Common myeloid progenitor, CD34-positive (primary cell): Measurements from ENCODE around the gene ZFHX3.
A peak's percentile ranks its signal among the peaks of the same experiment; 100 is the strongest.

ENCODE experiments used
- CTCF ChIA-PET: fragments of 350-600 bp; sonication (Branson Sonifier 250); formaldehyde crosslinking; loops from one replicate; lab custom pipeline; 2021; ENCODE audit warnings: antibody characterized with exemption; lab: Charles Lee
- POLR2A ChIA-PET: fragments of 350-600 bp; sonication (Branson Sonifier 250); formaldehyde crosslinking; loops from one replicate; lab custom pipeline; 2021; ENCODE audit warnings: antibody characterized with exemption; lab: Charles Lee
- DNase-seq, 3 donors: peaks; one replicate each; pipeline versions ENCODE4 v3.0.0 to v3.0.0-alpha.2; 2013
- H3K27ac ChIP-seq, 2 experiments: 1 replicate in 1 of 2; 2 replicates in 1 of 2; pipeline ENCODE4 v1.7.0; 2013; ENCODE audit warnings: inconsistent platforms in 2 of 2, low read length in 2 of 2, mild to moderate bottlenecking in 2 of 2, low read depth in 1 of 2, moderate library complexity in 1 of 2; ENCODE audit not compliant: severe bottlenecking in 2 of 2, insufficient read depth in 1 of 2, poor library complexity in 1 of 2
- H3K27me3 ChIP-seq, 5 experiments: replicated peaks in 2 of 5; 1 replicate in 3 of 5; 2 replicates in 2 of 5; pipeline versions ENCODE4 v1.6.1 to v1.7.0; 2013; ENCODE audit warnings: low read length in 4 of 5, mild to moderate bottlenecking in 2 of 5, moderate library complexity in 2 of 5, inconsistent platforms in 1 of 5; ENCODE audit not compliant: insufficient read depth in 5 of 5, control insufficient read depth in 4 of 5
- H3K36me3 ChIP-seq, 4 experiments: 1 replicate in 2 of 4; 2 replicates in 2 of 4; pipeline versions ENCODE4 v1.6.1 to v1.7.0; 2013; ENCODE audit warnings: low read length in 3 of 4, control low read depth in 1 of 4, mild to moderate bottlenecking in 1 of 4; ENCODE audit not compliant: control insufficient read depth in 4 of 4, insufficient read depth in 4 of 4
- H3K4me1 ChIP-seq, 4 experiments: 1 replicate in 3 of 4; 2 replicates in 1 of 4; pipeline versions ENCODE4 v1.6.1 to v1.7.1; 2013; ENCODE audit warnings: low read length in 3 of 4, mild to moderate bottlenecking in 3 of 4, control low read depth in 1 of 4, inconsistent platforms in 1 of 4, moderate library complexity in 1 of 4; ENCODE audit not compliant: control insufficient read depth in 4 of 4, insufficient read depth in 4 of 4; ENCODE audit errors: control extremely low read depth in 1 of 4
- H3K4me3 ChIP-seq, 7 experiments: 1 replicate in 4 of 7; 2 replicates in 3 of 7; pipeline versions ENCODE4 v1.5.1 to v1.7.0; 2013; ENCODE audit warnings: mild to moderate bottlenecking in 7 of 7, low read length in 6 of 7, moderate library complexity in 6 of 7, inconsistent platforms in 2 of 7, low read depth in 2 of 7, control low read depth in 1 of 7; ENCODE audit not compliant: insufficient read depth in 4 of 7, control insufficient read depth in 1 of 7; ENCODE audit errors: extremely low read depth in 1 of 7
- H3K9me3 ChIP-seq, 5 experiments: 1 replicate in 4 of 5; 2 replicates in 1 of 5; pipeline versions ENCODE4 v1.6.1 to v1.7.1; 2013; ENCODE audit warnings: low read length in 4 of 5, mild to moderate bottlenecking in 2 of 5, inconsistent platforms in 1 of 5, low read depth in 1 of 5, moderate library complexity in 1 of 5; ENCODE audit not compliant: control insufficient read depth in 4 of 5, insufficient read depth in 2 of 5; ENCODE audit errors: control extremely low read depth in 1 of 5
- WGBS: methylation state at CpG from one replicate; pipeline ENCODE4 v1.1.5; 2013; ENCODE audit not compliant: insufficient coverage; 5-methylcytosine and 5-hydroxymethylcytosine counted together

ZFHX3 gene

DNA sequence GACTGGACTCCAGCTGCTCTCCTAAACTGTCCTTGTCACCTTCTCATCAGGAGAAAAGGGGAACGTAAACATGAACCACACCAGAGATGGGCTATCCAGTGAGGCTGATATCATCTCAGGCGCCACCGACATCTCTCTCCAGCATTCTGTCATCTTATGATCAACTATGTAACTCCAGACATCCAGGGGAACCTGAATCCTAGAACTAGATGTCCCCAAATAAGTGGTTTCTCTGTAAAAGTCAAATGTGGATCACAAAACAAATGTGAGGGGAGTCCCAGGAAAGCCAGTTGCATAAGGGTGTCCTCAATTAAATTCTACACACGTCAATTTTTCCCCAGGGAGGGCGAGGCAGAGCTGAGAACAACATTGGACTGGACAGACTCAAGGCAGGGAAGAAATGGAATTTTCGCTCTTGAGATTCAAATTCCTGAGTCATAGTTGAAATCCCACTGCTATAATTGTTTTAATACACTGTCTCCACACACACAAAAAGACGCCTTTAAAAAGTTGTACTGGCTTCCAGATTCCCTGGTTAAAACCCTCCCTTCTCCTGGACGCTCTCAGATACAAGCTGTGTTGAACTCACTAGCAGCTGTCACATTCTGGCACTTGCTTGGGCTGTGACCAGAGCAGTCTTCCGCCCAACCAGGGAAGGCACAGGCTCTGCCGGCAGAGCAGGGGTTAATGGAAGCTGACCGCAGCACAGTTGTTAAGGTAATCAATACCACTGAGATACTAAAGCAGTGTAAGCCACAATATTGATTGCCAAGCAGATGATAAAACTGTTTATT lies 62.6 kb downstream of the ZFHX3 start:
- WGBS = 96% methylated on average over 8 of the region's 11 CpGs
- Histone ChIP-seq H3K9me3 (no peaks in the 10 kb centered on the region), H3K27me3 (no peaks in the 10 kb centered on the region), H3K27ac (no peak overlapping the region), H3K4me3 (no peak overlapping the region), H3K36me3 (no peaks in the 10 kb centered on the region), H3K4me1 (peaks cover 0 to 8% (median 5%) of the 10 kb centered on the region in 4 experiments)
- ChIA-PET CTCF (interaction anchor here (0.6 to 2.0 kb wide), 2 partner anchors 11 to 37 kb away, joined by 4 to 6 read pairs; no protein-coding TSS in a partner anchor), POLR2A (interaction anchor here (0.7 kb wide), 1 partner anchor 455 kb away, joined by 4 read pairs; no protein-coding TSS in a partner anchor)
- no peak for DNase-seq

DNA sequence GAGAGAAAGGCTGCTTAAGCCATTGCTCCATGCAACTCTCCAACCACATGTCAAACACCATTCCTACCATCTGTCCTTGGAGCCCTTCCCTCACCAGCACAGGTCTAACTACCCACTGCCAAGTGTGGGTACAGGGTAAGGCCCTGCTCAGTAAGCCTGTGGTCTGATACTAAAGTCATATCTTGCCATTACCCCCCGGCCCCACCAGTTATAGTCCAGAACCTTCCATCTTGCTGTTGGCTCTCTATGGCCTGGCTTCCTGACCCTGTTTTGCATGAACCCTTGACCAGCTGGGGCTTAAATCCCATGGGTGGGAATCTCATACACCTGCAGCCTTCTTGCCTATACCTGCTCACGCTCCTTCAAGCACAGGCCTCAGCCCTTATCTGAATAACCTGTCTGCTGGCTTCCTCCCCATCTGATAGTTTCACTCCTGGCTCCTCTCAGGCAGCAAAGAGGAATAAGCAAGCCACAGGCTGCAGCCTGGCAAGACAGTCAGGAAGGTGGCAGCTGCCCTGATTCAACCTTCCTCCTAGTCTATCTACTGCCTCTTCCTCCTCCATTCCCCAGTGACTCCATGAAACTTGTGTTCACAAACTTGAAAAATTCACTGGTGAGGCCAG lies 64.1 kb downstream of the ZFHX3 start:
- H3K4me1 ChIP-seq = no peaks in the 10 kb centered on the region
- POLR2A ChIA-PET = no interaction called here
- 84% methylated on average over 2 of the region's 2 CpGs for WGBS
- CTCF ChIA-PET = no interaction called here
- H3K9me3 ChIP-seq = no peaks in the 10 kb centered on the region
- H3K36me3 ChIP-seq = no peaks in the 10 kb centered on the region
- no peak overlapping the region for H3K4me3 ChIP-seq
- no peak overlapping the region for H3K27ac ChIP-seq
- no peaks in the 10 kb centered on the region for H3K27me3 ChIP-seq
- no peak for DNase-seq

DNA sequence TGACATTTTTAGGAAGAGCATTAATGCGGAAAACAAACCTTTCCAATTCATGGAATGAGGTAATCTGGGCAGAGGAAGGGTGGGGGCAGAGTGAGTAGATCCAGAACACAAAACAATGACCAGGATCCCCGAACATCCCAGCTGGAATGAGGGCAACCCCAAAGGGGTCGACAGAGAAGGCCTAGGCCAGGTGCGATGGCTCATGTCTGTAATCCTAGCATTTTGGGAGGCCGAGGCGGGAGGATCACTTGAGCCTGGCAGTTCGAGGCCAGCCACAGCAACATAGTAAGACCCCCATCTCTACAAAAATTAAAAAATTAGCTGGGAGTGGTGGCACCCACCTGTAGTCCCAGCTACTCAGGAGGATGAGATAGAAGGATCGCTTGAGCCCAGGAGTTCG lies 64.7 kb downstream of the ZFHX3 start:
- Histone ChIP-seq H3K36me3 (no peaks in the 10 kb centered on the region), H3K9me3 (no peaks in the 10 kb centered on the region), H3K27ac (no peak overlapping the region), H3K4me3 (no peak overlapping the region), H3K4me1 (peaks cover 0 to 3% (median 0%) of the 10 kb centered on the region in 4 experiments), H3K27me3 (no peaks in the 10 kb centered on the region)
- 100% methylated on average over 5 of the region's 9 CpGs for WGBS
- CTCF ChIA-PET = interaction anchor here (1.2 kb wide), 1 partner anchor 13 kb away, joined by 3 read pairs; no protein-coding TSS in a partner anchor
- DNase-seq = no peak
- POLR2A ChIA-PET = no interaction called here

DNA sequence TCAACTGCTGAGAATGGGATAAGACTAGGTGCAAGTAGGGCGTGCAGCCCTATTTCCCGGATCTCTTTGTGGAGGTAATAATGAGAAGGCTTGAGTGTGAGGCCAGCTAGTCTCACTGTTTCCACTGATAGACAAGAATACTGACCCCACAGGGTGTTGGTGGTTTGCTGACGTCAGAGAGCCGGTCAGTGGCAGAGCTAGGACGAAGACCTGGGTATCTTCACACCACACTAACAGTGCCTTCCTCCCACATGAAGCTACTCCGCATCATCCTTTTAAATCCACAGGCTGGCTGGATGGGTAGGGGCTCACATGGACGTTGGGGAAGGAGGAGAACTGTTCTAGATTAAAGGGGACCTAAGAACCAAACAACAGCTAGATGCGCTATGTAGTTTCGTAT lies 68.0 kb downstream of the ZFHX3 start:
- Histone ChIP-seq H3K4me1 (peaks cover 0 to 4% (median 0%) of the 10 kb centered on the region in 4 experiments), H3K27ac (no peak overlapping the region), H3K9me3 (no peaks in the 10 kb centered on the region), H3K4me3 (no peak overlapping the region), H3K36me3 (no peaks in the 10 kb centered on the region), H3K27me3 (no peaks in the 10 kb centered on the region)
- ChIA-PET POLR2A (interaction anchor here (0.5 to 0.6 kb wide), 2 partner anchors 27 to 75 kb away, joined by 3 to 4 read pairs; no protein-coding TSS in a partner anchor), CTCF (no interaction called here)
- DNase-seq = no peak
- WGBS = 98% methylated on average over 7 of the region's 9 CpGs

DNA sequence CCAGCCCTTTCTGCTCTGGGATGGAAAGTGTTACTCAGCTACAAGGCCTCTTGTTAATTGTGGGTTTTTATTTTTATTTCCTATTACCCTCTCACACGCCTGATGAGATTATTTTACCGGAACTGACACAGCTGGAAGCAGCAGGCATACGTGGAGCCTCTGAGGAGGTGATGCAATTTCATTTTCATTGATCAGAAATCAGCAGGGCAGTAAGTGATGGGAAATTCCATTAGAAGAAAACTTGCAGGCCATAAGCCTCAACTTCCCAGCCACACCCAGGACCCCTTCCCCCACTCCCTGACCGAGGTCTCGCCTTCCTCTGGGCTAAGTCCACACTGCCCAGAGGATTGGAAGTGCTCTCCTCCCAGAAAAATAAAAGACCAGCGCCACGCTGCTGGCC lies 69.7 kb downstream of the ZFHX3 start:
- H3K27me3 ChIP-seq = no peaks in the 10 kb centered on the region
- H3K4me1 ChIP-seq = peaks cover 0 to 4% (median 0%) of the 10 kb centered on the region in 4 experiments
- CTCF ChIA-PET = no interaction called here
- no peak overlapping the region for H3K27ac ChIP-seq
- 87% methylated on average over 3 of the region's 7 CpGs for WGBS
- POLR2A ChIA-PET = no interaction called here
- peak in 1 of 3 donors; percentile 7 for DNase-seq
- H3K36me3 ChIP-seq = no peaks in the 10 kb centered on the region
- no peak overlapping the region for H3K4me3 ChIP-seq
- no peaks in the 10 kb centered on the region for H3K9me3 ChIP-seq

DNA sequence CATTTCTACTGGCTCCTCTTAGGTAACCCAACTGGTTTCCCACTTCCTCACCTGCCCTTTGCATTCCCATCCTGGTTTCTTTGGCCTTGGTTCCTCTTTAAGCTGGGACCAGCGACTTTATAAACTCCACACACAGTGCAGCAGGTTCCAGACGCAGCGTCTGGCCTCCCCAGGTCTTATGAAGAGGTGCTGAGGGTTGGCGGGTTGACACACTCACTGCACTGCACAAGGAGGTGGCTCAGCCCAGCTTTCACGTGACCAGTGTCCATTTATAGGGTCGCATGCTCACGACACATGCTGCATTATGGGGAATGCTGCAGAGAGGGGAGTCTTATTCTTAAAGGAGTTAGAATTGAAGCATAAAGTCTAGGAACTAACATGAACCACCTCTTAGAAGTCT lies 70.8 kb downstream of the ZFHX3 start:
- no peak overlapping the region for H3K27ac ChIP-seq

More for the DNA sequence above, 70.8 kb downstream of the ZFHX3 start:
- Histone ChIP-seq H3K9me3 (no peaks in the 10 kb centered on the region), H3K27me3 (no peaks in the 10 kb centered on the region), H3K4me1 (peaks cover 0 to 4% (median 0%) of the 10 kb centered on the region in 4 experiments), H3K36me3 (no peaks in the 10 kb centered on the region), H3K4me3 (no peak overlapping the region)
- DNase-seq = no peak
- CTCF ChIA-PET = no interaction called here
- POLR2A ChIA-PET = no interaction called here
- WGBS = 96% methylated on average over 6 of the region's 7 CpGs
